Measurements from ENCODE around the gene AMDHD2.

GRCh38 chr16:2477327-2477726 lies 42.8 kb upstream of the AMDHD2 start:
- TF ChIP-seq THRA (CRISPR knock-in tag; IDR thresholded peaks at IDR 0.05; ENCODE audit: borderline replicate concordance): no peak
- TF ChIP-seq PCBP1 (IDR thresholded peaks at IDR 0.05; ENCODE audit: borderline replicate concordance, low read depth, low read length): no peak
- no peak for TF ChIP-seq FOXO4 (CRISPR knock-in tag; conservative IDR thresholded peaks at IDR 0.05)
- no peak for TF ChIP-seq NR2C2 (CRISPR knock-in tag; IDR thresholded peaks at IDR 0.05; ENCODE audit: borderline replicate concordance)
- no peak for TF ChIP-seq CREB3 (CRISPR knock-in tag; IDR thresholded peaks at IDR 0.05)
- no peak for TF ChIP-seq CTCF (CRISPR knock-in tag; IDR thresholded peaks at IDR 0.05)
- TF ChIP-seq POLR2AphosphoS5 (IDR thresholded peaks at IDR 0.05; ENCODE audit: low read depth, low read length): no peak
- TF ChIP-seq TCF7L2 (IDR thresholded peaks at IDR 0.05; ENCODE audit: low read depth, low read length): no peak
- TF ChIP-seq POLR2AphosphoS2 (IDR thresholded peaks at IDR 0.05; ENCODE audit: low read depth, low read length): no peak
- no peak for TF ChIP-seq MBNL3 (CRISPR knock-in tag; conservative IDR thresholded peaks at IDR 0.05)
- TF ChIP-seq NFIC (IDR thresholded peaks at IDR 0.05; ENCODE audit: low read length): no peak
- TF ChIP-seq PTBP1 (IDR thresholded peaks at IDR 0.05; ENCODE audit: low read depth, low read length, poor library complexity, severe bottlenecking): no peak
- TF ChIP-seq ZBED4 (CRISPR knock-in tag; IDR thresholded peaks at IDR 0.05; ENCODE audit: borderline replicate concordance): no peak
